WERI-Rb-1 (cell line): ENCODE measurements around the gene SLC25A34.
A peak's percentile ranks its signal among the peaks of the same experiment; 100 is the strongest.

Experiments
- DNase-seq: peaks from one replicate; pipeline ENCODE4 v3.0.0-alpha.2; 2020
- H3K27ac ChIP-seq: fragments of 250-450 bp; sonication (Bioruptor Pico); 2 replicates; pipeline ENCODE4 v1.5.1; 2020; ENCODE audit warnings: mild to moderate bottlenecking, moderate library complexity
- H3K27me3 ChIP-seq: fragments of 250-450 bp; sonication (Bioruptor Pico); 2 replicates; pipeline ENCODE4 v1.5.1; 2021; ENCODE audit warnings: mild to moderate bottlenecking, low read depth, moderate library complexity; ENCODE audit not compliant: insufficient read depth, severe bottlenecking
- H3K36me3 ChIP-seq: fragments of 250-450 bp; sonication (Bioruptor Pico); 2 replicates; pipeline ENCODE4 v1.5.1; 2020; ENCODE audit warnings: mild to moderate bottlenecking, moderate library complexity
- H3K4me3 ChIP-seq: 2 replicates; pipeline ENCODE4 v1.5.1; 2011; ENCODE audit warnings: low read depth, mild to moderate bottlenecking, control low read depth, low read length
- H3K9me3 ChIP-seq: fragments of 250-450 bp; sonication (Bioruptor Pico); 2 replicates; pipeline ENCODE4 v1.5.1; 2021; ENCODE audit warnings: mild to moderate bottlenecking, moderate library complexity; ENCODE audit not compliant: severe bottlenecking
- TF ChIP-seq, protein P1 (sequence below): IDR thresholded peaks from 2 replicates; pipeline ENCODE4 v1.5.1; 2011; ENCODE audit warnings: low read depth, mild to moderate bottlenecking, control low read depth, inconsistent platforms, low read length

Gene SLC25A34

DNA sequence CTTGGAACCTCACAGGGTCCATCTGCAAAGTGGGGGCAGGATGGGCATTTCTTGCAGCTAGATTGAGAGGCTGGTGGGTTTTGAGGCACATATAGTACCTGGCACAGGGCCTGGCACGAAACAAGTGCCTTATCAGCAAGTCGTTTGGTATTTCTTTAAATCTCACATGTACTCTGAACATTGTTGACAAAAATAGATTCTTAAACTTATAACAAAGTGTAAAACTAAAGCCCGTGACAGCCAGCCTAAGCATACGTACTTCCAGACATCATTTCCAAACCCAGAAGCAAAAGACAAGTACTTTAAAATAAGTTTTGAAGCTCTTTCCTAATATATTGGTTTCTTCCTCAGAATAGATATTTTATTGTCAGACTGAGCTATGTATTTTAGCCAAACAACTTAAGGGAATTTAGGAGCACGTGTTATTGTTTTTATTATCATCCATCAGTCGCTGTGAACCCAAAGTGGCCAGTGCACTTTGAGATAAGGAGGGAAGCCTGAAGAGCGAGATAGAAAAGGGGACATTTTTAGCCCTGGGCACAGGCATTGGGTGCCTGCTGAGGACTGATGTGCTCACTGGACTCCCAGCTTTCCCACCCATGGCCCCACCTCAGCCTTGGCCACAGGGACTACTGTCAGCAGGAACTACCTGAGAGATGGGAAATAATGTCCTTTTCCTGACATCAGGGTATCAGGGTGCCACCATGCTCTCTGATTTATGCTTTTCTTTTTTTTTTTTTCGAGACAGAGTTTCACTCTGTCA lies 25.5 kb downstream of the SLC25A34 start:
- TF ChIP-seq, protein P1, sequence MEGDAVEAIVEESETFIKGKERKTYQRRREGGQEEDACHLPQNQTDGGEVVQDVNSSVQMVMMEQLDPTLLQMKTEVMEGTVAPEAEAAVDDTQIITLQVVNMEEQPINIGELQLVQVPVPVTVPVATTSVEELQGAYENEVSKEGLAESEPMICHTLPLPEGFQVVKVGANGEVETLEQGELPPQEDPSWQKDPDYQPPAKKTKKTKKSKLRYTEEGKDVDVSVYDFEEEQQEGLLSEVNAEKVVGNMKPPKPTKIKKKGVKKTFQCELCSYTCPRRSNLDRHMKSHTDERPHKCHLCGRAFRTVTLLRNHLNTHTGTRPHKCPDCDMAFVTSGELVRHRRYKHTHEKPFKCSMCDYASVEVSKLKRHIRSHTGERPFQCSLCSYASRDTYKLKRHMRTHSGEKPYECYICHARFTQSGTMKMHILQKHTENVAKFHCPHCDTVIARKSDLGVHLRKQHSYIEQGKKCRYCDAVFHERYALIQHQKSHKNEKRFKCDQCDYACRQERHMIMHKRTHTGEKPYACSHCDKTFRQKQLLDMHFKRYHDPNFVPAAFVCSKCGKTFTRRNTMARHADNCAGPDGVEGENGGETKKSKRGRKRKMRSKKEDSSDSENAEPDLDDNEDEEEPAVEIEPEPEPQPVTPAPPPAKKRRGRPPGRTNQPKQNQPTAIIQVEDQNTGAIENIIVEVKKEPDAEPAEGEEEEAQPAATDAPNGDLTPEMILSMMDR = no peak
- H3K36me3 ChIP-seq = peaks cover 12% of the 10 kb centered on the region
- no peak overlapping the region for H3K27ac ChIP-seq
- no peak for DNase-seq
- H3K4me3 ChIP-seq = no peak overlapping the region
- no peaks in the 10 kb centered on the region for H3K9me3 ChIP-seq
- no peaks in the 10 kb centered on the region for H3K27me3 ChIP-seq

DNA sequence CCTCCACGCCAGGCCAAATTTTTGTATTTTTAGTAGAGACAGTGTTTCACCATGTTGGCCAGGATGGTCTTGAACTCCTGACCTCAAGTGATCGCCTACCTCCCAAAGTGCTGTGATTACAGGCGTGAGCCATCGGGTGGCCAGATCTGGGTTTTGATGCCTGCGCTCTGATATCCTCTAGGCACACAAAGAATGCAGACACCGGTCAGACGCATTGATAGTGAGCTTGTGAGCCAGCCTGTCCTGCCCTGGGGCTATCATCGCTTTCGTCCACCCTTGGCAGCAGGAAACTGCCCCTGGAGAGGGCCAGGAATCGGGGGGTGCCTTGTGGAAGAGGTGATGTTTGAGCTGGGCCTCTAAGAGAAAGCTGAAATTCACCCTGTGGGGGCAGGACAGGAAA lies 26.5 kb downstream of the SLC25A34 start:
- TF ChIP-seq, protein P1 = no peak
- Histone ChIP-seq H3K27me3 (no peaks in the 10 kb centered on the region), H3K36me3 (peaks cover 12% of the 10 kb centered on the region), H3K9me3 (no peaks in the 10 kb centered on the region), H3K27ac (no peak overlapping the region), H3K4me3 (no peak overlapping the region)
- DNase-seq = no peak

- Histone ChIP-seq H3K9me3 (no peaks in the 10 kb centered on the region), H3K4me3 (no peak overlapping the region), H3K36me3 (peaks cover 15% of the 10 kb centered on the region), H3K27ac (no peak overlapping the region), H3K27me3 (no peaks in the 10 kb centered on the region)
- peak; percentile 67 for DNase-seq
- TF ChIP-seq, protein P1 = no peak
Measured at GRCh38 chr1:15764269-15764764, 28.3 kb downstream of the SLC25A34 start.

GRCh38 chr1:15764890-15765289 lies 28.8 kb downstream of the SLC25A34 start:
- H3K4me3 ChIP-seq = no peak overlapping the region
- no peaks in the 10 kb centered on the region for H3K9me3 ChIP-seq
- TF ChIP-seq, protein P1 = no peak
- no peak for DNase-seq
- H3K27ac ChIP-seq = no peak overlapping the region
- H3K36me3 ChIP-seq = peaks cover 15% of the 10 kb centered on the region
- no peaks in the 10 kb centered on the region for H3K27me3 ChIP-seq

- Histone ChIP-seq H3K9me3 (no peaks in the 10 kb centered on the region), H3K27ac (no peak overlapping the region), H3K4me3 (no peak overlapping the region), H3K27me3 (no peaks in the 10 kb centered on the region), H3K36me3 (peaks cover 20% of the 10 kb centered on the region)
- TF ChIP-seq, protein P1 = no peak
- no peak for DNase-seq
Measured at GRCh38 chr1:15765495-15766194, 29.6 kb downstream of the SLC25A34 start.
